Measurements from ENCODE around the gene ERCC1. TPM values are rescaled to one million over a fixed set of nuclear protein-coding genes. Genes with fewer than 3 reads are reported as not detected.

Gene ERCC1
- total and polyA plus RNA-seq, 2 of the 13 experiments (the other 11 are each of a cell fraction or from before 2014, with no cell fraction given), result 40.0 to 66.4 TPM

DNA sequence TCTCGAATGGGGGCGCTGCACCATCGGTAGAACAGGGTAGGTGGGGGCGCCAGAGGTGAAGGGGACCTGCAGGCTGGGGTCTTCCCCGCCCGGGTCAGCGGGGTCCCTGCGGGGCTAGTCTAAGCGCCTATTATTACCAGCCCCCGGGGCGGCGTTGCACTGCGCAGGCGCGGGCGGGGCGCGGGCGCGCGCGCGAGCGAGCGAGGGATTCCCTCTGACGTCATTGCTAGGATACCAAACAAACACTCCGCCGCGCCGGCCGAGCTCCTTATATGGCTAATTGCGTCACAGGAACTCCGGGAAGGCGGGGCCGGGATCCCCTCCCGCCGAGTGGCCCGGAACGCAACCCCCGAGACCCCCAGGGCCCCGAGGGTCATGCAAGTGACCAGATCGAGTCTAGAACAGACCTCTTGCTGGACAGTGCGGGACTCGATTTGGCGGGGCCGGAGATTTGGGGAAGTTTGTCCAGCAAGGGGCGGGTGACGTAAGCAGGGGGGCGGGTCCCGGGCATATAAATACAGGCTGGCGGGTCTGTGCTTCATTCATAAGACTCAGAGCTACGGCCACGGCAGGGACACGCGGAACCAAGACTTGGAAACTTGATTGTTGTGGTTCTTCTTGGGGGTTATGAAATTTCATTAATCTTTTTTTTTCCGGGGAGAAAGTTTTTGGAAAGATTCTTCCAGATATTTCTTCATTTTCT, 43.9 kb upstream of the ERCC1 start, which contains the start of gene FOSB (continued):
- TF ChIP-seq, protein P1, sequence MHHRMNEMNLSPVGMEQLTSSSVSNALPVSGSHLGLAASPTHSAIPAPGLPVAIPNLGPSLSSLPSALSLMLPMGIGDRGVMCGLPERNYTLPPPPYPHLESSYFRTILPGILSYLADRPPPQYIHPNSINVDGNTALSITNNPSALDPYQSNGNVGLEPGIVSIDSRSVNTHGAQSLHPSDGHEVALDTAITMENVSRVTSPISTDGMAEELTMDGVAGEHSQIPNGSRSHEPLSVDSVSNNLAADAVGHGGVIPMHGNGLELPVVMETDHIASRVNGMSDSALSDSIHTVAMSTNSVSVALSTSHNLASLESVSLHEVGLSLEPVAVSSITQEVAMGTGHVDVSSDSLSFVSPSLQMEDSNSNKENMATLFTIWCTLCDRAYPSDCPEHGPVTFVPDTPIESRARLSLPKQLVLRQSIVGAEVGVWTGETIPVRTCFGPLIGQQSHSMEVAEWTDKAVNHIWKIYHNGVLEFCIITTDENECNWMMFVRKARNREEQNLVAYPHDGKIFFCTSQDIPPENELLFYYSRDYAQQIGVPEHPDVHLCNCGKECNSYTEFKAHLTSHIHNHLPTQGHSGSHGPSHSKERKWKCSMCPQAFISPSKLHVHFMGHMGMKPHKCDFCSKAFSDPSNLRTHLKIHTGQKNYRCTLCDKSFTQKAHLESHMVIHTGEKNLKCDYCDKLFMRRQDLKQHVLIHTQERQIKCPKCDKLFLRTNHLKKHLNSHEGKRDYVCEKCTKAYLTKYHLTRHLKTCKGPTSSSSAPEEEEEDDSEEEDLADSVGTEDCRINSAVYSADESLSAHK (CRISPR knock-in tag; IDR thresholded peaks at IDR 0.05; ENCODE audit: borderline replicate concordance), result no peak
- TF ChIP-seq ZNF75D (CRISPR knock-in tag; IDR thresholded peaks at IDR 0.05; ENCODE audit: borderline replicate concordance), result no peak
- TF ChIP-seq, protein P2, sequence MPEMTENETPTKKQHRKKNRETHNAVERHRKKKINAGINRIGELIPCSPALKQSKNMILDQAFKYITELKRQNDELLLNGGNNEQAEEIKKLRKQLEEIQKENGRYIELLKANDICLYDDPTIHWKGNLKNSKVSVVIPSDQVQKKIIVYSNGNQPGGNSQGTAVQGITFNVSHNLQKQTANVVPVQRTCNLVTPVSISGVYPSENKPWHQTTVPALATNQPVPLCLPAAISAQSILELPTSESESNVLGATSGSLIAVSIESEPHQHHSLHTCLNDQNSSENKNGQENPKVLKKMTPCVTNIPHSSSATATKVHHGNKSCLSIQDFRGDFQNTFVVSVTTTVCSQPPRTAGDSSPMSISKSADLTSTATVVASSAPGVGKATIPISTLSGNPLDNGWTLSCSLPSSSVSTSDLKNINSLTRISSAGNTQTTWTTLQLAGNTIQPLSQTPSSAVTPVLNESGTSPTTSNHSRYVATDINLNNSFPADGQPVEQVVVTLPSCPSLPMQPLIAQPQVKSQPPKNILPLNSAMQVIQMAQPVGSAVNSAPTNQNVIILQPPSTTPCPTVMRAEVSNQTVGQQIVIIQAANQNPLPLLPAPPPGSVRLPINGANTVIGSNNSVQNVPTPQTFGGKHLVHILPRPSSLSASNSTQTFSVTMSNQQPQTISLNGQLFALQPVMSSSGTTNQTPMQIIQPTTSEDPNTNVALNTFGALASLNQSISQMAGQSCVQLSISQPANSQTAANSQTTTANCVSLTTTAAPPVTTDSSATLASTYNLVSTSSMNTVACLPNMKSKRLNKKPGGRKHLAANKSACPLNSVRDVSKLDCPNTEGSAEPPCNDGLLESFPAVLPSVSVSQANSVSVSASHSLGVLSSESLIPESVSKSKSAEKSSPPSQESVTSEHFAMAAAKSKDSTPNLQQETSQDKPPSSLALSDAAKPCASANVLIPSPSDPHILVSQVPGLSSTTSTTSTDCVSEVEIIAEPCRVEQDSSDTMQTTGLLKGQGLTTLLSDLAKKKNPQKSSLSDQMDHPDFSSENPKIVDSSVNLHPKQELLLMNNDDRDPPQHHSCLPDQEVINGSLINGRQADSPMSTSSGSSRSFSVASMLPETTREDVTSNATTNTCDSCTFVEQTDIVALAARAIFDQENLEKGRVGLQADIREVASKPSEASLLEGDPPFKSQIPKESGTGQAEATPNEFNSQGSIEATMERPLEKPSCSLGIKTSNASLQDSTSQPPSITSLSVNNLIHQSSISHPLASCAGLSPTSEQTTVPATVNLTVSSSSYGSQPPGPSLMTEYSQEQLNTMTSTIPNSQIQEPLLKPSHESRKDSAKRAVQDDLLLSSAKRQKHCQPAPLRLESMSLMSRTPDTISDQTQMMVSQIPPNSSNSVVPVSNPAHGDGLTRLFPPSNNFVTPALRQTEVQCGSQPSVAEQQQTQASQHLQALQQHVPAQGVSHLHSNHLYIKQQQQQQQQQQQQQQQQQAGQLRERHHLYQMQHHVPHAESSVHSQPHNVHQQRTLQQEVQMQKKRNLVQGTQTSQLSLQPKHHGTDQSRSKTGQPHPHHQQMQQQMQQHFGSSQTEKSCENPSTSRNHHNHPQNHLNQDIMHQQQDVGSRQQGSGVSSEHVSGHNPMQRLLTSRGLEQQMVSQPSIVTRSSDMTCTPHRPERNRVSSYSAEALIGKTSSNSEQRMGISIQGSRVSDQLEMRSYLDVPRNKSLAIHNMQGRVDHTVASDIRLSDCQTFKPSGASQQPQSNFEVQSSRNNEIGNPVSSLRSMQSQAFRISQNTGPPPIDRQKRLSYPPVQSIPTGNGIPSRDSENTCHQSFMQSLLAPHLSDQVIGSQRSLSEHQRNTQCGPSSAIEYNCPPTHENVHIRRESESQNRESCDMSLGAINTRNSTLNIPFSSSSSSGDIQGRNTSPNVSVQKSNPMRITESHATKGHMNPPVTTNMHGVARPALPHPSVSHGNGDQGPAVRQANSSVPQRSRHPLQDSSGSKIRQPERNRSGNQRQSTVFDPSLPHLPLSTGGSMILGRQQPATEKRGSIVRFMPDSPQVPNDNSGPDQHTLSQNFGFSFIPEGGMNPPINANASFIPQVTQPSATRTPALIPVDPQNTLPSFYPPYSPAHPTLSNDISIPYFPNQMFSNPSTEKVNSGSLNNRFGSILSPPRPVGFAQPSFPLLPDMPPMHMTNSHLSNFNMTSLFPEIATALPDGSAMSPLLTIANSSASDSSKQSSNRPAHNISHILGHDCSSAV (CRISPR knock-in tag; IDR thresholded peaks at IDR 0.05; ENCODE audit: borderline replicate concordance), result no peak
- TF ChIP-seq ZNF431 (CRISPR knock-in tag; IDR thresholded peaks at IDR 0.05; ENCODE audit: borderline replicate concordance, low read depth), result no peak
- TF ChIP-seq ZNF274 (CRISPR knock-in tag; IDR thresholded peaks at IDR 0.05), result no peak; the same call in 1 of the 2 replicates
- no peak for TF ChIP-seq ZNF256 (CRISPR knock-in tag; conservative IDR thresholded peaks at IDR 0.05)
- TF ChIP-seq, protein P3, sequence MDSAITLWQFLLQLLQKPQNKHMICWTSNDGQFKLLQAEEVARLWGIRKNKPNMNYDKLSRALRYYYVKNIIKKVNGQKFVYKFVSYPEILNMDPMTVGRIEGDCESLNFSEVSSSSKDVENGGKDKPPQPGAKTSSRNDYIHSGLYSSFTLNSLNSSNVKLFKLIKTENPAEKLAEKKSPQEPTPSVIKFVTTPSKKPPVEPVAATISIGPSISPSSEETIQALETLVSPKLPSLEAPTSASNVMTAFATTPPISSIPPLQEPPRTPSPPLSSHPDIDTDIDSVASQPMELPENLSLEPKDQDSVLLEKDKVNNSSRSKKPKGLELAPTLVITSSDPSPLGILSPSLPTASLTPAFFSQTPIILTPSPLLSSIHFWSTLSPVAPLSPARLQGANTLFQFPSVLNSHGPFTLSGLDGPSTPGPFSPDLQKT (CRISPR knock-in tag; IDR thresholded peaks at IDR 0.05; ENCODE audit: borderline replicate concordance), result no peak
- peak; percentile 22; the same call in 1 of the 2 replicates for TF ChIP-seq KAT8 (CRISPR knock-in tag; IDR thresholded peaks at IDR 0.05)
- TF ChIP-seq, protein P4, sequence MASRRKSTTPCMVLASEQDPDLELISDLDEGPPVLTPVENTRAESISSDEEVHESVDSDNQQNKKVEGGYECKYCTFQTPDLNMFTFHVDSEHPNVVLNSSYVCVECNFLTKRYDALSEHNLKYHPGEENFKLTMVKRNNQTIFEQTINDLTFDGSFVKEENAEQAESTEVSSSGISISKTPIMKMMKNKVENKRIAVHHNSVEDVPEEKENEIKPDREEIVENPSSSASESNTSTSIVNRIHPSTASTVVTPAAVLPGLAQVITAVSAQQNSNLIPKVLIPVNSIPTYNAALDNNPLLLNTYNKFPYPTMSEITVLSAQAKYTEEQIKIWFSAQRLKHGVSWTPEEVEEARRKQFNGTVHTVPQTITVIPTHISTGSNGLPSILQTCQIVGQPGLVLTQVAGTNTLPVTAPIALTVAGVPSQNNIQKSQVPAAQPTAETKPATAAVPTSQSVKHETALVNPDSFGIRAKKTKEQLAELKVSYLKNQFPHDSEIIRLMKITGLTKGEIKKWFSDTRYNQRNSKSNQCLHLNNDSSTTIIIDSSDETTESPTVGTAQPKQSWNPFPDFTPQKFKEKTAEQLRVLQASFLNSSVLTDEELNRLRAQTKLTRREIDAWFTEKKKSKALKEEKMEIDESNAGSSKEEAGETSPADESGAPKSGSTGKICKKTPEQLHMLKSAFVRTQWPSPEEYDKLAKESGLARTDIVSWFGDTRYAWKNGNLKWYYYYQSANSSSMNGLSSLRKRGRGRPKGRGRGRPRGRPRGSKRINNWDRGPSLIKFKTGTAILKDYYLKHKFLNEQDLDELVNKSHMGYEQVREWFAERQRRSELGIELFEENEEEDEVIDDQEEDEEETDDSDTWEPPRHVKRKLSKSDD (CRISPR knock-in tag; IDR thresholded peaks at IDR 0.05; ENCODE audit: low read depth), result no peak
- TF ChIP-seq, protein P5, sequence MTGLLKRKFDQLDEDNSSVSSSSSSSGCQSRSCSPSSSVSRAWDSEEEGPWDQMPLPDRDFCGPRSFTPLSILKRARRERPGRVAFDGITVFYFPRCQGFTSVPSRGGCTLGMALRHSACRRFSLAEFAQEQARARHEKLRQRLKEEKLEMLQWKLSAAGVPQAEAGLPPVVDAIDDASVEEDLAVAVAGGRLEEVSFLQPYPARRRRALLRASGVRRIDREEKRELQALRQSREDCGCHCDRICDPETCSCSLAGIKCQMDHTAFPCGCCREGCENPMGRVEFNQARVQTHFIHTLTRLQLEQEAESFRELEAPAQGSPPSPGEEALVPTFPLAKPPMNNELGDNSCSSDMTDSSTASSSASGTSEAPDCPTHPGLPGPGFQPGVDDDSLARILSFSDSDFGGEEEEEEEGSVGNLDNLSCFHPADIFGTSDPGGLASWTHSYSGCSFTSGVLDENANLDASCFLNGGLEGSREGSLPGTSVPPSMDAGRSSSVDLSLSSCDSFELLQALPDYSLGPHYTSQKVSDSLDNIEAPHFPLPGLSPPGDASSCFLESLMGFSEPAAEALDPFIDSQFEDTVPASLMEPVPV (CRISPR knock-in tag; IDR thresholded peaks at IDR 0.05), result no peak
